Right lobe of liver (tissue), 4 donors: ENCODE data around the gene PSMD1.

Source experiments
- CTCF ChIP-seq, 4 donors: fragments of 200-600 bp in 3 of 4; fragments of 450-650 bp in 1 of 4; IDR thresholded peaks; one replicate each; pipeline versions ENCODE4 v1.5.1 to v1.8.0; 2016 to 2022; ENCODE audit warnings: antibody characterized with exemption in 4 of 4, mild to moderate bottlenecking in 2 of 4
- POLR2A ChIP-seq: fragments of 450-650 bp; IDR thresholded peaks from one replicate; pipeline ENCODE4 v1.6.1; 2017; ENCODE audit warnings: antibody characterized with exemption, mild to moderate bottlenecking
- donor health status: DM: no; HTN: no; CAD: no.
- donor health status: DM: no; HTN: no; CAD: no.
- donor health status: DM: no; HTN: yes; CAD: no.

DNA sequence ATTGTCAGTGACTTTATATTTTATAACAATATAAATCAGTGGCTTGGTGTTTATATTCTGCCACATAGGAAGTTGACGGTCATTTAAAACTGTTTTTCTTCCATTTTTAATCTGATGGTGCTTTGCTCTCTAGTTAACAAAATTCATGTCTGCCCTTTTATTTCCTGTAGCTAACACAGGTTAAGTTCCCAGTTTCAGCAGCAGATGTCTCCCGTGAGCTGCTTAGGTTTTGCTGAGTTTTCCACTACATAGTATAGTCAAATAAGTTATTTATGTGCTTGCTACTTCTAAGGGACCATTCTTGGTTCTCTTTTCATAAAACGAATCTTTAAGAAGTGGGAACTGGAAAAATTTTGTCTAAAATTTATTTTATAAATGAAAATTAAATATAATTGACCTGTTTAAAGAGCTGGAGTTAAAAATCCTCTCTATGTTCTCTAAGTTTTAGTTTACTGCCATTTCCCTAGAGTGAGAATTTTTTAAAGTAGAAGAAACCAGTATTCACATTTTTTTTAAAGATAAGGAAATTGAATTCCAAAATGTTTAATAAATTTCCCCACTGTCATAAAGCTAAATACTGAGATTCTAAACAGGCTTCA lies 47.5 kb downstream of the PSMD1 start:
- TF ChIP-seq CTCF (IDR thresholded peaks at IDR 0.05) (peak; percentile 72 to 88 (median 80)), POLR2A (no peak)
